ENCODE results near the gene MYMX. TPM values are rescaled to one million over a fixed set of nuclear protein-coding genes. Genes with fewer than 3 reads are reported as not detected.

MYMX gene
- total and polyA plus RNA-seq, 2 donors from 2014 or later: 1.1 to 2.2 TPM

DNA sequence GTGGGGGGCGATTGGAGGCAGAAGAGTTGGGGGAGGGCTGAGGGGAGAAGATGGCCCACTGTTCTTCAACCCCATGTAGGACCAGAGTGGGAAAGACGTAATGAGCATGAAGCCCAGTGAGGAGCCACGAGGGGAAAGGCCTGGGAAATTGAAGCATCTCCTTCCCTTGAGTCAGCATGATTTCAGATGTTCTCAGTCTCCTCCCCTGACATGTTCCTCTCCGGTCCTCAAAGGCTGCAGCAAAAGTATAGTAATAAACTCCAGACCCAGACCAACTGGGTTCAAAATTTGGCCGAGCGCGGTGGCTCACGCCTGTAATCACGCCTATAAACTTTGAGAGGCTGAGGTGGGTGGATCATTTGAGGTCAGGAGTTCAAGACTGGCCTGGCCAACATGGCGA, 50.5 kb downstream of the MYMX start:
- Histone ChIP-seq H3K36me3 (ENCODE audit: control insufficient read depth in 2 of 3, insufficient read depth in 3 of 3, low read length in 3 of 3) (no peaks in the 10 kb centered on the region), H3K9ac (ENCODE audit: low read length in 3 of 3) (no peak overlapping the region), H3K4me3 (ENCODE audit: low read length in 3 of 3) (no peak overlapping the region), H3K4me1 (ENCODE audit: control insufficient read depth in 2 of 3, insufficient read depth in 2 of 3, low read depth in 1 of 3, low read length in 3 of 3) (peaks cover 2 to 25% (median 22%) of the 10 kb centered on the region in 3 donors), H3K9me3 (ENCODE audit: control insufficient read depth in 2 of 3, insufficient read depth in 1 of 3, low read length in 3 of 3) (no peaks in the 10 kb centered on the region), H3K27ac (ENCODE audit: low read depth in 2 of 2, low read length in 2 of 2) (no peak overlapping the region), H3K27me3 (ENCODE audit: control insufficient read depth, insufficient read depth, low read length) (peaks cover 12% of the 10 kb centered on the region)
- intact Hi-C loops (cut with DNase I): no loop called here
- FAIRE-seq: no peak
- no peak for DNase-seq
- TF ChIP-seq, protein P1, sequence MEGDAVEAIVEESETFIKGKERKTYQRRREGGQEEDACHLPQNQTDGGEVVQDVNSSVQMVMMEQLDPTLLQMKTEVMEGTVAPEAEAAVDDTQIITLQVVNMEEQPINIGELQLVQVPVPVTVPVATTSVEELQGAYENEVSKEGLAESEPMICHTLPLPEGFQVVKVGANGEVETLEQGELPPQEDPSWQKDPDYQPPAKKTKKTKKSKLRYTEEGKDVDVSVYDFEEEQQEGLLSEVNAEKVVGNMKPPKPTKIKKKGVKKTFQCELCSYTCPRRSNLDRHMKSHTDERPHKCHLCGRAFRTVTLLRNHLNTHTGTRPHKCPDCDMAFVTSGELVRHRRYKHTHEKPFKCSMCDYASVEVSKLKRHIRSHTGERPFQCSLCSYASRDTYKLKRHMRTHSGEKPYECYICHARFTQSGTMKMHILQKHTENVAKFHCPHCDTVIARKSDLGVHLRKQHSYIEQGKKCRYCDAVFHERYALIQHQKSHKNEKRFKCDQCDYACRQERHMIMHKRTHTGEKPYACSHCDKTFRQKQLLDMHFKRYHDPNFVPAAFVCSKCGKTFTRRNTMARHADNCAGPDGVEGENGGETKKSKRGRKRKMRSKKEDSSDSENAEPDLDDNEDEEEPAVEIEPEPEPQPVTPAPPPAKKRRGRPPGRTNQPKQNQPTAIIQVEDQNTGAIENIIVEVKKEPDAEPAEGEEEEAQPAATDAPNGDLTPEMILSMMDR (IDR thresholded peaks at IDR 0.05; ENCODE audit: borderline replicate concordance, extremely low read depth, insufficient read depth): no peak

Other genes with a start within 250 kb of the MYMX start
- 27.9 TPM for gene MRPL14, start 89.5 kb upstream of the MYMX start, total RNA-seq
- 71.5 TPM for gene MRPL14, start 89.5 kb upstream of the MYMX start, polyA plus RNA-seq (ENCODE audit: insufficient read depth, low read depth, low replicate concordance)
- 27.3 TPM for gene TMEM63B, start 89.4 kb upstream of the MYMX start, total RNA-seq
- gene TMEM63B, start 89.4 kb upstream of the MYMX start, polyA plus RNA-seq (ENCODE audit: insufficient read depth, low read depth, low replicate concordance): 18.2 TPM
- 2.3 TPM for gene CAPN11, start 58.1 kb upstream of the MYMX start, total RNA-seq
- 0.39 TPM for gene CAPN11, start 58.1 kb upstream of the MYMX start, polyA plus RNA-seq (ENCODE audit: insufficient read depth, low read depth, low replicate concordance)
- gene SLC29A1, start 6.7 kb downstream of the MYMX start, total RNA-seq: 74.6 TPM
- gene SLC29A1, start 6.7 kb downstream of the MYMX start, polyA plus RNA-seq (ENCODE audit: insufficient read depth, low read depth, low replicate concordance): 50.1 TPM
- 551 TPM for gene HSP90AB1, start 30.2 kb downstream of the MYMX start, total RNA-seq
- 499 TPM for gene HSP90AB1, start 30.2 kb downstream of the MYMX start, polyA plus RNA-seq (ENCODE audit: insufficient read depth, low read depth, low replicate concordance)
- gene SLC35B2, start 40.6 kb downstream of the MYMX start, total RNA-seq: 45.1 TPM
- gene SLC35B2, start 40.6 kb downstream of the MYMX start, polyA plus RNA-seq (ENCODE audit: insufficient read depth, low read depth, low replicate concordance): 49.5 TPM
- 19.0 TPM for gene NFKBIE, start 48.6 kb downstream of the MYMX start, total RNA-seq
- gene NFKBIE, start 48.6 kb downstream of the MYMX start, polyA plus RNA-seq (ENCODE audit: insufficient read depth, low read depth, low replicate concordance): 12.6 TPM
- not detected for gene TMEM151B, start 53.5 kb downstream of the MYMX start, total RNA-seq
- gene TMEM151B, start 53.5 kb downstream of the MYMX start, polyA plus RNA-seq (ENCODE audit: insufficient read depth, low read depth, low replicate concordance): not detected
- gene AARS2, start 96.4 kb downstream of the MYMX start, total RNA-seq: 12.6 TPM
- gene AARS2, start 96.4 kb downstream of the MYMX start, polyA plus RNA-seq (ENCODE audit: insufficient read depth, low read depth, low replicate concordance): 5.4 TPM
- not detected for gene SPATS1, start 125.7 kb downstream of the MYMX start, total RNA-seq
- not detected for gene SPATS1, start 125.7 kb downstream of the MYMX start, polyA plus RNA-seq (ENCODE audit: insufficient read depth, low read depth, low replicate concordance)
- gene CDC5L, start 170.8 kb downstream of the MYMX start, total RNA-seq: 17.6 TPM
- 7.6 TPM for gene CDC5L, start 170.8 kb downstream of the MYMX start, polyA plus RNA-seq (ENCODE audit: insufficient read depth, low read depth, low replicate concordance)

Measured in kidney (tissue), 14 donors.